Measurements from ENCODE around the gene IGSF11.

IGSF11 gene

GRCh38 chr3:118863731-118864322, 170.8 kb downstream of the IGSF11 start:
- DNase-seq, result peak in 1 of 5 experiments; percentile 6

GRCh38 chr3:118859950-118860349, 174.7 kb downstream of the IGSF11 start:
- no peak for DNase-seq

GRCh38 chr3:118851466-118852193, 183.0 kb downstream of the IGSF11 start:
- peak in 2 of 5 experiments; percentile 32 to 74 for DNase-seq

- DNase-seq, result no peak
Observed at GRCh38 chr3:118850687-118851086, 184.0 kb downstream of the IGSF11 start.
